ENCODE results near the gene MAB21L3.
A peak's percentile ranks its signal among the peaks of the same experiment; 100 is the strongest.

Gene MAB21L3

DNA sequence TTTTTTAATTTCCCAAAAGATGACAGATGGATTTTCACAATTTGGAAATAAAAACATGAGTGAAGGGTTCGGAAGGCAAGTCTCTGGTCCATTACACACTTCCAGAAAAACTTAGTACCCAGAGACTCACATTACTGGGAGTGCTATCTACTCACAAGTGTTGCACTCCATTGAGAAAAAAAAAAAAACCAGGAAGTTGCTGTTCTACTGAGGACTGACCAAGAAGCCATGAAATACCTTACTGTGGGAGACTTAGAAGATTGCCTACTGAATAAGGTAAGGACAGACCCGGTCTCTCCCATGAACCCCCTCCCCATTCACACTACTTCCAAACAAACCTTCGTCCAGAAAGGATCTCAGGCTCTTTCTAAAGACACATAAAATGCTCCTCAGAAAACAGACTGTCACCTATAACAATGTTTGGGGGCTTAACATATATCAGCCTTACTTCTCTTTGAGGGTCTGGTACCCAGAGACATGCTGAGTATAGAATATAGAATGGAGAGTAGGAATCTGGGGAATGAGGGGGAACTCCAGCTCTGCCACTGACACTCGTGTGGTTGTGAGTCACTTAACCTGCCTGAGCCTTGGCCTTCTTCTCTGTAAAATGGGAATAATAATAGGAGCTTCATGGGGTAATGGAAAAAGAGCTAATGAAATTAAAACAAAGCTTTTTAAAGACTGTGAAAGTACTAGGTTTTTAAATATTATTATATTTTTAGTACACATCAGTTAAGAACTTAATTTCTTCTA lies 1.4 kb downstream of the MAB21L3 start:
- no peak for DNase-seq

DNA sequence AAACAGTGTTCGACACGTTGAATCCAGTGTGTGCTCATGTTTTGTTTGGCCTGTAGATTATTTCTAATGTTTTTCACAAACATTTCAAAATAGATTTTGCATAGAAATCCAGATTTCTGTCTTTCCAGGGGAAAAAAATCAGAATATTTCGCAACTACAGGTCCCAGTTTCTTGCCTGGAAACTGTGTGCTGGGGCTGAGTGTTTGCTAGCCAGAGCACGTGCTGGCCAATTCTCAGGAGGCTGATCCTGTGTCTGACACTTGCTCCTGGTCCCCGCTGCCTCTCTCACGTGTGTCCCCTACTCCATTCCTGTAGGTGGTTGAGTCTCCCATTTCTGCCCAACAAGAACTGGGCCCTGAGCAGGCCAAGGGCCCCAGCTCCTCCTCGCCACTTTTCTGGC lies 2.4 kb downstream of the MAB21L3 start:
- no peak for DNase-seq

DNA sequence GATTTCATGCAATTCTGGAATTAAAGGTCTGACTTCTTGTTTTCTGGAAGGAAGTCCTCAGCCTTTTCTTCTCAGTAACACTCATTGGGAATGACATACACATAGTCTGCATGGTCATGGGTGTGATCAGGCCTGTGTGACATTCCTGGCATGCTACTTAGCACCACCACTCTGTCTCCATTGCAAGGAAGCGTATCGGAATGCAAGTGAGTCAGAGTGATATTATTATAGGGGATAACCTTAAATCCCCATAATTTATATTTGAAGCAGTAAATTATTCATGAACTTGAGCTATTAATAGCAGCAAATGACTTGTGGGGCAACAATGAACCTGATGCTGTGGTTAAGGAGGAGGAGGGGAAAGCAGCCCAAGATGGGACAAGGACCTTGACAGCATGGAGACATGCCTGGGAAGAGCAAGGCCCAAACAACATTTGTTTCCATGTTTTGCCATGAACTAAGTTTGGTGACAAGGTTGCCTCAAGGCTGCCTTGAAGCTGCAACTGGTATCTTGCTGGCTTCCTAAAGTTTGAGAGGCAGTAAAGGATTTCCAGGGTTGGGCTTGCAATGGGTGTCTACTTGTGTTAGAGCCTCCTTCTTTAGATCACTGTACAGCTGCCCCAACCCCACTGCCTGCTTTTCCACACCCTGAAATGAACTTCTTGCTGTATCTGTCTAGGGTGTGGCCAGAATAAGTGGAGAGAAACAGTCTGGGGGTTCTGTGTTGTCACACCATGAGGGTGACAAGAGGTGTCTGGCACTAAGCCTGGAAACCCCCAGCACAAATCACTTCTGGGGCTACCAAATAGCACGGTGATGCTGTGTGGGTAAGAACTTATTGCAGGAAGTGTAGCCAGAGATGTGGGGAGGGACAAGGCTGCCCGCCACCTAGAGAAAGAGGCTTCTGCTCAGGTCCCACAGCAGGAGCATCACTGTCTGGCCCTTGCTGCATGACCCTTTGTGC lies 4.6 kb downstream of the MAB21L3 start:
- DNase-seq = no peak

DNA sequence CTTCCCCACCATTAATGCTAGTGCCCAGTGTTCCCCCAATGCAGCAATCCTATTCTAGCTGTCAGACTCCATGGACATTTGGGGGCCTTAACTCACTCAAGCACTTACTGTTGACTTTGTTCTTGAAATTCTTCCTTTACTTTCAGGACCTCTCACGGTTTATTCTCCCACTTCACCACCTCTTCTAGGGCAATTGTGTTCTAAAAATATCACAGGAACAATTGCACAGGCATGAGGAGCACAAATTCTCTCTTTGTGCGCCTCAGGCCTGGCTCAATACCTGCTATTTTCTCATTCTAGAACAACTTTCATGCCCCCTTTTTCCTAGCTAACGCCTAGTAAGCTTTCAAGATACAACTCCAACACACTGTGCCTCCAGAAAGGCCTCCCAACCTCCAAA lies 7.3 kb downstream of the MAB21L3 start:
- no peak for DNase-seq

DNA sequence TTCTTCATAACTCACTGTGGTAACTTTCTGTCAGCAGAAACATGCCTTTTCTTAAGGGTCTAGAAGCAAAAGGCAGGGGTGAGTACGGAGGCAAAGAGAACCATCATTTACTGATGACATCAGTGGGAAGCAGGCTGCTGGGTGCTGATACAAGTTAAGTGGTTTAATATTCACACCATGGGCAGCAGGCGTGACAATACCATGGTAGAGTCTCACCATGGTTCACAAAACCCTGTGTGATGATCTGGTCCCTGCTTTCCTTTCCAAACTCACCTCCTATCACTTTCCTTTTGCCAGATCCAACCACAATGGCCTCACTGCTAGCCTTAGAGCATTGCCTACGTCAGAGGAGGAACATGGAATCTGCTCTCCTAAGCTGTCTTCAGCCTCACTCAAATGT lies 8.7 kb downstream of the MAB21L3 start:
- DNase-seq = no peak

DNA sequence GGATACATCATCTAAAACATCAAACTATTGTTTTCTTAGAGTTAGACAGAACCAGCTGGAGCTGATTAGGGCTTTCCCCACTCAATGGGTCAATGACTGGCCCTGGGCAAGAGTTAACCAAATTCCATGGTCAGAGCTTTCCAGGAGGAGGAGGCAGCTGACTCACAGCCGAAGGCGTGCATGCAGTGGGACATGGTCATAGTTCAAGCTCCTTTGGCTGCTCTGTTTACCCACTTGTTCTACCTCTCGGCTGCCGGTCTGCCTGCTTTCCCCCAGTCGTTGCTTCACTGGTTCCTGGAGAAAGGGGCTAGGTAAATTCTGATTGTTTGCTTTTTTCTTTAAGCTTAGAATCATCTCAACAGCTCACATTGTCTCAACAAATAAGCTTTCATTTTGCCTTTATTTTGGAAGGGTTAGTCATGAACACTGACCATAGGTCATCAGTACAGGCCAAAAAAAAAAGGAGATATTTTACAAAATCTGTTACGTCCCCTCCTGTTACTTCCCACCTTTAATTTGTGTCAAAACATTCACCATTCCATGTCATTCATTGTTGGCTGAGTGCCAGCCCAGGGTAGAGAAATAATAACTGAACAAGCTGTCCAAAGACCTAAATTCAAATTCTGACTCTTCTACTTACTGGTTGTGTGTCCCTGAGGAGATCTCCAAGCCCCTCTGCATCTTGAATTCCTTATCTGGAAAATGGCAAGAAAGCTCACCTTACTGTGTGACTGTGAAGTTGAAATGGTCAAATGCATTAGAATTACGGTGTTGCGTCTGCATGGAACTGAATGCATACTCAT lies 12.0 kb downstream of the MAB21L3 start:
- no peak for DNase-seq

DNA sequence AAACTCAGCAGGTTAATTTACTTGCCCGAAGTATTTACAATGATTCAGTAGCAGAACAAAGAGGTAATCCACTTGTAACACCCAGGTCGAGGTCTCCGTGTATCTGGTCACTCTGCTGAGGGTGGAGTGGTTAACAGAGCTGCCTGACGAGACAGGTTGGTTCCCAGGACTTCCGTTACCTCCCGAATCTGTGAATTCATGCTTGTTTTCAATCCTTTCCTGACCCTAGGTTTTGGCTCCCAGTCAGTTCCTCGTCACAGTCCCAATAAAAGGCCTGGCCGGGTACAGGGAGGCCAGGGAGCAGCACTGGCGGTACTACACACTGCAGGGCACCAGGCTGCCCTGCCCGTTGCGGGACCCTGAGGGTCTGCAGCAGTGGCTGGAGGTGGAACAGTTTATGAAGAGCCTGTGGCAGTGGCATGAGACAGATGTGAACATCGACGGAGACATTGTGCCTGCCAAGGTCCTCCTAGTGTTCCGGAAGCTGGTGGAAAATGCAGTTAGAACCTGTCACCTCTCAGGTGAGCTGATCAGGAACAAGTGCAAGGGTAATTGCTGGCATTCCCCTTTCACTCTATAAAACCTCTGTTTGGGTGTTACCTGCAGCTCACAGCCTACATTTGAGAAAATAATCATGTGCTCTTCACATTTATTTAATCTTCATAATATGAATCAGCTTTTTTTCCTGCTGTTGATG lies 12.8 kb downstream of the MAB21L3 start:
- DNase-seq = no peak

DNA sequence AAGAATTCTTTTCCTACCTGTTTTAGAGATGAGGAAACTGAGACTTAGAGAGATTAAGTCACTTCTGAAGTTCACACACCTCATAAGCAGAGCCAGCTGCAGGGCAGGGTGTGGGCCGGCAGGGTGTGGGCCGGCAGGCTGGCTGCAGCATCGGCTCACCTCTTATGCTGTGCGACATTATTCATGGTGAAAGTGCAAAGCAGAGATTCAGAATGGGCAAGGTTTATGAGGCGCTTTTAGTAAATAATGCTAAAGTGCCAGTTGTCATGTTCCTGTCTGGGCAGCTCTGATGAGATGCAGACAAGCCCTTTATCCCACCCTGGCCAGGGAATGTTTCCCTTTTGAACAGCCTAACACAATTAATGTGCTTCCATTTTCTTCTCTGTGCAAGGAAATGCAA lies 14.6 kb downstream of the MAB21L3 start:
- no peak for DNase-seq

DNA sequence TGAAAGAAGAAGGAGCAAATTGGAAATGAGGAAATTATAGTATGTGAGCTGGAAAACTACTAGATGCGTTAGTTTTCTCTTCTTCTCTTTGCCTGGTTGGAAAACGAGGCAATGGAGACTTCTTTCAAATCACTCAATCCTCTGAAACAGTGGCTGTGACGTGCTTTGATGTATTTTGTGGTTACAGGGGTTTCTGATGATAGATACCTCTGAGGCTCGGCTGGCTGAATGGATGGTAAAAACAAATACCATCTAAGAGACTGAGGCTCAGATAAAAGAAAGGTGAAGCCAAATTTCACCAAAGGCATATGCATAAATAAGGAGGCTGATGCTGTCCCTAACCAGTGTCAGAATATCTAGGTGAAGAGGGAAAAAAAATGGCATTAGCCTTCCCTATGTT lies 15.1 kb downstream of the MAB21L3 start:
- peak in 1 of 6 experiments; percentile 6 for DNase-seq

DNA sequence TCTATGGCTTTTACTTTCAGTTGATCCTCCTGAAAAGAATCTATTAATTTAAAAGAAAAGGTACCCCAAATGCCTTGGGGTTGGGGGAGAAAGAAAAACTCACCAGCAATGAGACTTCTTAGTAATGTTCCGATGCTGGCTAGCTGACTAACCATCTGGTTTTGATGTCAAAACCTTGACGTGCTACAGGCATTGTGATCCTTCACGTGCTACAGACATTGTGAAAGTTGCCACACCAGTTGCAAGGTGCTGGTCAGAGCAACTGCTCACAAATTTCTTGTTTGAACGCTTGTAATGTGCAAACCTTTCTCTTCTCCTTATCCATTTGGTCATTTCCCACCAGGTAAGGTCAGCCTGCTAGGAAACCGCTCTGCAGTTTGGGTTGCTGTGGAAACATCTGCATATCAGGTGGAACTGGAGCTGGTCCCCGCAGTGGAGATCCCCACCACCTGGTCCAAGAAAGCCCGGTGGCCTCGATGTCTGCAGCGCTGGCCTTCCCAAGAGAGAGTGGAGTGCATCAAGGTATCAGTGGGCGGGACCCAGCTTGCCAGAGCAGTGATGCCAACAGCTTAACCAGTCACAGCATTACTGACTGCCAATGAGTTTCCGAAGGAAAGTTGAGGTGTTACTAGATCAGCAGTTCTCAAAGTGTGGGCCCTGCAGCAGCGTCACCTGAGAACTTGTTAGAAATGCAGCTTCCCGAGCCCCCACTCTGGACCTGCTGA lies 16.1 kb downstream of the MAB21L3 start:
- no peak for DNase-seq

DNA sequence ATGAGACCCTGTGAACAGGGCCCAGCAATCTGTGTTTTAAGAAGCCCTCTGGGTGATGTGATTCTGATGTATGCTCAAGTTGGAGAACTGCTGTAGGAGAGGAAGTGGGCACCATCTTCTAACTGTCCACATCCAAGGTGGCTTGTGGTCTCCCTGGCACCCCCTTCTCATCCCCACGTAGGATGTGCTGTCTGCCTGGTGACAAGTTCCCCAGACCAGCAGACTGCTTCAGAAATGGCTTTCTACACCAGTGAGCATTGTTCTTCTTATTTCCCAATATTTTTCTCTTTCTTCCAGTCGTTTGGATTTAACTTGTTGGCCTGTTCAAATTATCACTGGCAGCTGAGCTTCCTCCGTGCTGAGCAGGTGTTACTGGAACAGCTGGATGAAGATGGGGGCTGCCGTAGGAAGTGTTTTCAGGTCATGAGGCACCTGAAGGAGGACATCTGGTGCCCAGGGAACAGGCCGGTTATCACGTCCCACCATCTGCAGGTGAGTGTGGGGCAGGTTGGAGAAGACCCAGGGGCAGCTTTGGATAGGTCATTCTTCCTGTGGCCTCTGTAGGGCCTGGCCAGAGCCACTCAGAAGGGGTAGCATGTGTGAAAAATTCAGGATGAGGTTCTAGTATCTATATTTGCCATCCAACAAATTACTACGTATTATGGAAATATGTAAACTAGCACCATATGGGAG lies 16.8 kb downstream of the MAB21L3 start:
- no peak for DNase-seq

DNA sequence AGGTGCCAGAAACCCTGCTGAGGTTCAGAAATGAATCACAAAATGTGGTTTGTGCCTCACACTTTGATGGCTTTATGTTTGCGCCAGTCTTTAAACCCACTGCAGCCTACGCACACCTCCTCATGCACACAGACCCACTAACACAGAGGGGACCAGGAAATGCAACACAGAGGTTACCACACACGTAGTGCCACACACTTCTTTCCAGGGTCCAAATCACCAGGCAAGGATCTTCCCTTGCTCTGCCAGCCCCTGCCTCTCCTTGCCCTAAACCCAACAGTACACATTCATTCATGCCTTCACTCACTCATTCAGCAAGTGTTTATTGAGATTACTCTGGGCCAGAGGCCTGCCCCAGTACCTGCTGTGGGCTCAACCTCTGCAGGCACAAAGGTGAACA lies 17.5 kb downstream of the MAB21L3 start:
- DNase-seq = peak in 2 of 6 experiments; percentile 16 to 47

DNA sequence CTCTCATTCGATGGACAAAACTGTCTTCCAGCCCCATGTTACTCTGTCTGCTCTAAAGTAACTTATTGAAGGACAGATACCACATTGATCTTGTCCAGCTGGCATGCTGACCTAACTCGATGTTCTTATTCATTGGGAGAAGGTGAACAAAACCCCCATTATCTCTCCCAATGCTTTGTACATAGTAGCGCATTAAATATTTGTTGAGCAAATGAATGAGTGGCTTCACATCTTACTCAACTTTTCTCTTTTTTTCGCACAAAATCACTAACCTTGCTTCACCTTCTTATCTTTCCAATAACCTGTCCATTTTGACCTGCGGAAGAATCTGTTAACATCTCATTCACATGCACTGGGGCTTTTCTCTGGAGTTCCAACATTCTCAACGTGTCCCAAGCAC lies 18.3 kb downstream of the MAB21L3 start:
- no peak for DNase-seq

DNA sequence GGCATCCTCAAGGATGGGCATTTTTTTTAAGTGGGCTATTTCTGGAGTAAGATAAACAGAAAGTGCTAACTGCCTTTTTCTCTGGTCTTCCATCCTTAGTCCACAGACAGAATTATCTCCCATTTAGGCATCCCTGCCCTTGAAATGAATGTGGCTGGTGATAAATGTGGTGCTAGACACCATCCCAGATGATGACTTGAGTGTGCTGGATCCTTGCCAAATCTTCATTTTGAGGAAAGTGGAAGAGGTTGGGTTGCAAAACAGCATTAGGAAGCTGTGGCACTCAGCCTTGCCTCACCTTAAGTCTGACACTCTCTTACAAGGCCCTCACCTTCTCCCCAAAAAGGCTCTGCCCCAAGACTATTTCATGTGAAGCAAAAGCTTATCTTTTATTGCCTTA lies 19.2 kb downstream of the MAB21L3 start:
- no peak for DNase-seq

DNA sequence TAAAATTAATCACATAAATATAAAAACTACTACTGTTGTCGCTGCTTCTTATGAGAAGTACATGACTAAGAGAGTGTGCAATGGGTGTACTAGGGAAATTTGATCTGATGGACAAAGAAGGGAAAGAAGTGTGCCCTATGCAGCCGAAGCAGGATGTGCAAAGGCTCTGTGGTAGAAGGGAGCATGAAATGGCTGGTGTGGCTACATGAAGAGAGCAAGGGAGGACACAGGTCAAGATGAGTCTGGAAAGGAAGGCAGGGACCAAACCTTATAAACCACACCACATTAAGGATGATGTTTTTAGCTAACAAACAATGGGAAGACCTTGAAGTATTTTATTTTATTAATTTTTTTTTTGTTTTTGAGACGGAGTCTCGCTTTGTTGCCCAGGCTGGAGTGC lies 20.0 kb downstream of the MAB21L3 start:
- DNase-seq = no peak

DNA sequence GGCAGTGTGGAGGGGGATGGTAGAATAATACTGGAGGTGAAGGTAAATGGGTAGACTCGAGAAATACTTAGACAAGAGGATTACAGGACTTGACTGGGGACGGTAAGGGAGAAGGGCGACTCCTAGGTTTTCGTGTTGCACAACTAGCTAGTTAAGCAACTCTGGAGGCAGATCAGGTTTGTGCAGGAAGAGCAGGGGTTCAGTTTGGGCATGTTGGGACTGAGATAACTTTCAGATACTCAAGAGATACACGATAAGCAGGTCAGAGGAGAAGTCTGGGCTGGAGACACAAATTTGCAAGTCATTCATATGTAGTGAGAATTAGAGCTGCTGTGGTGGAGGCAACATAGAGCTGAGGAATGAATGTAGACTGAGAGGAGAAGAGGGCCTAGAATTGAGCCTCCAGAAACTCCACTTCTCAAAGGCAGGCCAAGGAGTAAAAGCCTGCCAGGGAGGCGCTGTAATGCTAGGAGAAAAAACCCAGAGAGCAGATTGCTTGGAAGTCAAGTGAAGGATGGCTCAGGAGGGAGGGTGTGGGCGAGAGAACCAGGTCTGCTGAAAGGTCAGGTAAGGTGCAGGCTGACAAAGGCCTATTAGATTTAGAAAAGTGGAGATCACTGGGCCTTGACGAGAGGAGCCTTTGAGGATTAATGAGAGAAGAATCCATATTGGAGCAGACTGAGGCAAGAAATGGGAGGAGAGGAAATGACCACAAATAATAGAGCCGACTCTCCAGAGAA lies 20.8 kb downstream of the MAB21L3 start:
- no peak for DNase-seq

DNA sequence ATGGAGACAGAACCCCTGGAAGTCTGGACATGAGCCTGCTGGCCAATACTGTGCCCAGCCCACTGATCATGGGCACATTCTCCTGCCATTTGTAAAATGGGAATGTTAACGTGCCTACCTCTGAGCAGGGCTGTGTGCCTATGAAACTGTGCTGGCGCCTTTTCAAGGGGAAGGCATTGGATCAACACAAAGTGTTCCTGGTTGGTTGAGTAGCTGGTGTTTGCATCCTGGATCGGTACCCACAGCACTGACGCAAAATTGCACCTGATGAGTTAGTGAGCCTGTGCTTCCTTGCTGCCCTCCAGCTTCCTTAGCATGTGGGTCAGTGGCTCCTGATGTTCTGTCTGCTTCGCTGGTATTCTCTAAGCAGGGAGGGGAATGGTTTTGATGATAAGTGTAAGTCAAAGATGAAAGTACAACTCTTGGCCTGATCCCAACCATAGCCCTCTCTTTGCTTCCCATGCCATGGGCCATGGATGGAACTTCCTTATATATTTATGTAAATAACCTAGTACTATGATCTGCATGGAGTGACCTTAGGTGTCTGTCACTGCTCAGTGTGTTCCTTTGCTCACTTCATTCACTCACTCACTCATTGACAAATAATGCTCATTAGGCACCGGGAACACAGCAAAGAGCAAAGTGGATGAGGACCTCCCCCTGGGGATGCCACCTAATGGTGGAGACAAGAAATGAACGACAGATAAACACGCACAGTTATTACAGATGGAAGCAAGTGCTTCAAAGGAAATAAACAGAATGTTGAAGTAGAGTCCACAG lies 22.7 kb downstream of the MAB21L3 start:
- no peak for DNase-seq

DNA sequence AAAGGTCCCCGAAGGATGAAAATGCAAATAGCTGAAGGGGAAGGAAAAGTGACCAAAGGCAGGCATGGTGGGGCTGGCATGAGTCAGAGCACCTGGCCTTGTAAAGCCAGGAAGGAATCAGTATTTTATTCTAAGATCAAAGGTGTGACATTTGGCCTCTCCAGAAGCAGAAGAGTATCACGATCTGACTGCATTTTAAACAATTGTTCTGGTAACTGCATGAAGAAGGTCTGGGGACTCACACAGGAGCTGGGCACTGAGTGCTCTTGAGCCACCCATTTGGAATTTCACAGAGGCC lies 23.2 kb downstream of the MAB21L3 start:
- DNase-seq = no peak

DNA sequence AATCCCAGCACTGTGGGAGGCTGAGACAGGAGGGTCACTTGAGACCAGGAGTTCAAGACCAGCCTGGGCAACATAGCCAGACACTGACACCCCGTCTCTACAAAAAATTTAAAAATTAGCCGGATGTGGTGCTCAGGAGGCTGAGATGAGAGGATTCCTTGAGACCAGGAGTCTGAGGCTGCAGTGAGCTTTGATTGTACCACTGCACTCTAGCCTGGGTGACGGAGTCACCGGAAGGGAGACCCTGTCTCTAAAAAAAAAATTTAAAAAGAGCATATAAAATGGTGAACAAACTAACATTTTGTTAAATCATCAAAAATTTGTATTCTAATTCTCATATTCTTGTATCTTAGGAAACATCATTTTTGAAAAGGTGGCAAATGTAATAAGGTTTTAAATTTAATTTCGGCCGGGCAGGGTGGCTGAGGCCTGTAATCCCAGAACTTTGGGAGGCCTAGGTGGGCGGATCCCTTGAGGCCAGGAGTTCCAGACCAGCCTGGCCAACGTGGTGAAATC lies 27.1 kb downstream of the MAB21L3 start:
- DNase-seq = no peak

Measured in stimulated activated naive CD4-positive, alpha-beta T cell (primary cell).